D721Med (cell line): ENCODE results near the gene CHD2.
"Not testable (repeated sequence)": the region's sequence is repeated elsewhere in the genome, so short reads cannot be mapped to it uniquely, and the experiment has no call there.

Experiments
- DNase-seq: peaks from one replicate; pipeline ENCODE4 v3.0.0; 2011; ENCODE audit warnings: low spot score; ENCODE audit not compliant: insufficient read length
- FAIRE-seq: peaks from 2 replicates; lab custom pipeline; 2011; peaks lifted over from hg19 to GRCh38; lab: Jason Lieb, UNC
- CTCF ChIP-seq: IDR thresholded peaks from 2 replicates; pipeline ENCODE4 v1.5.1; 2012; ENCODE audit warnings: mild to moderate bottlenecking, control low read depth; ENCODE audit not compliant: insufficient read depth; ENCODE audit errors: missing control alignments

CHD2 gene

GRCh38 chr15:93058904-93059427 lies 158.8 kb downstream of the CHD2 start:
- DNase-seq, result no peak
- no peak for TF ChIP-seq CTCF

GRCh38 chr15:93059442-93059841 lies 159.3 kb downstream of the CHD2 start:
- TF ChIP-seq CTCF, result no peak
- FAIRE-seq (no peak), DNase-seq (no peak)

More at GRCh38 chr15:93058904-93059427, 158.8 kb downstream of the CHD2 start:
- no peak for FAIRE-seq

GRCh38 chr15:93060336-93061248 lies 160.5 kb downstream of the CHD2 start:
- FAIRE-seq (no peak), DNase-seq (no peak)
- no peak for TF ChIP-seq CTCF

- DNase-seq, FAIRE-seq: not testable (repeated sequence)
Observed at GRCh38 chr15:93062628-93063261, 162.6 kb downstream of the CHD2 start.

- FAIRE-seq (no peak), DNase-seq (no peak)
- TF ChIP-seq CTCF, result no peak
Observed at GRCh38 chr15:93063262-93063671, 163.1 kb downstream of the CHD2 start.

- DNase-seq, result no peak
- FAIRE-seq, result no peak
- no peak for TF ChIP-seq CTCF
Observed at GRCh38 chr15:93063796-93064690, 163.9 kb downstream of the CHD2 start.

GRCh38 chr15:93065641-93066045 lies 165.5 kb downstream of the CHD2 start:
- FAIRE-seq, result no peak
- TF ChIP-seq CTCF, result no peak
- DNase-seq, result no peak
